ENCODE results near the gene ABCG5. TPM values are rescaled to one million over a fixed set of nuclear protein-coding genes. Genes with fewer than 3 reads are reported as not detected.
A peak's percentile ranks its signal among the peaks of the same experiment; 100 is the strongest.

The ABCG5 gene
- polyA plus RNA-seq, 1 donor: 35.8 TPM

DNA sequence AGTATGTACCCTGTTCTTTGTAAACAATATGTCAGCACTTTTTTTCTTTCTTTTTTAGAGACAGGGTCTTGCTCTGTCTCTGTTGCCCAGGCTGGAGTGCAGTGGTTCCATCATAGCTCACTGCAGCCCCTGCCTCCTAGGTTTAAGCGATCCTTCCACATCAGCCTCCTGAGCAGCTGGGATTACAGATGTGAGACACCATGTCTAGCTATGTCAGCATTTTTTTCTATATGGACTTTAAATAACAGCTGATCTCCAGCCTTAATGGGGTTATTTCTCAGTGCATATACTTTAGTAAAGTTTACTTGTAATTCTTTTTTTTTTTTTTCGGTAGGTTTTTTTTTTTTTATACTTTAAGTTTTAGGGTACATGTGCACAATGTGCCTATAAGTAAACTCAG lies 26.6 kb downstream of the ABCG5 start:
- Histone ChIP-seq H3K9me3 (ENCODE audit: control insufficient read depth, low read depth, low read length) (no peaks in the 10 kb centered on the region), H3K4me3 (ENCODE audit: low read length) (no peak overlapping the region), H3K4me1 (ENCODE audit: control insufficient read depth, insufficient read depth, low read length) (peaks cover 25% of the 10 kb centered on the region), H3K36me3 (ENCODE audit: control insufficient read depth, insufficient read depth, low read length) (peaks cover 8% of the 10 kb centered on the region), H3K27ac (ENCODE audit: low read length) (no peak overlapping the region), H3K27me3 (ENCODE audit: control insufficient read depth, insufficient read depth, low read length) (no peaks in the 10 kb centered on the region)
- WGBS (ENCODE audit: insufficient coverage, low lambda C conversion rate): 100% methylated on average over 1 of the region's 2 CpGs
- DNase-seq: no peak

GRCh38 chr2:43810888-43811287 lies 27.8 kb downstream of the ABCG5 start:
- H3K27me3 ChIP-seq (ENCODE audit: control insufficient read depth, insufficient read depth, low read length): no peaks in the 10 kb centered on the region
- no peak for DNase-seq
- H3K4me3 ChIP-seq (ENCODE audit: low read length): no peak overlapping the region
- WGBS (ENCODE audit: insufficient coverage, low lambda C conversion rate): 60% methylated on average over 1 of the region's 1 CpG
- H3K36me3 ChIP-seq (ENCODE audit: control insufficient read depth, insufficient read depth, low read length): peaks cover 6% of the 10 kb centered on the region
- peaks cover 30% of the 10 kb centered on the region for H3K4me1 ChIP-seq (ENCODE audit: control insufficient read depth, insufficient read depth, low read length)
- H3K27ac ChIP-seq (ENCODE audit: low read length): no peak overlapping the region
- no peaks in the 10 kb centered on the region for H3K9me3 ChIP-seq (ENCODE audit: control insufficient read depth, low read depth, low read length)

DNA sequence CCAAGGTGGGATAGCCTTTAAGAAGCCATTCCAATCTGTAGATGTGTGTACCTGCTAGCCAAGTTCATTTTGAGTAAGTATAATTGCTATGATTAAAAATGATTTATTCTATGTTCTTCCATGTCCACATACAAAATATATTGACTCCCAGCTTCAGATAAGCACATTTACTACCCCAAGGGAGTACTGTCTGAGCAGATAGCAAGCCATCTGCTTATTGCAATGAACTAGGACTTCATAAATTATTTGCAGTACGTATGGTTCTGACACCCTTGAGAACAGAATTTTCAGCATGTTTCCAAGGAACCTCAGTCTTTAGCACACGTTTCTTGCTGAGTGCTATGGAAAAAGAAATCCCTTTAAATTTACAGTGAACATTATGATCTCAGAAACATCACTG lies 28.2 kb downstream of the ABCG5 start:
- no peak for DNase-seq
- H3K4me1 ChIP-seq (ENCODE audit: control insufficient read depth, insufficient read depth, low read length): peaks cover 34% of the 10 kb centered on the region
- WGBS (ENCODE audit: insufficient coverage, low lambda C conversion rate): no CpG with 5 or more reads among the region's 2 CpGs
- no peaks in the 10 kb centered on the region for H3K27me3 ChIP-seq (ENCODE audit: control insufficient read depth, insufficient read depth, low read length)
- no peak overlapping the region for H3K4me3 ChIP-seq (ENCODE audit: low read length)
- no peak overlapping the region for H3K27ac ChIP-seq (ENCODE audit: low read length)
- no peaks in the 10 kb centered on the region for H3K9me3 ChIP-seq (ENCODE audit: control insufficient read depth, low read depth, low read length)
- peaks cover 8% of the 10 kb centered on the region for H3K36me3 ChIP-seq (ENCODE audit: control insufficient read depth, insufficient read depth, low read length)

DNA sequence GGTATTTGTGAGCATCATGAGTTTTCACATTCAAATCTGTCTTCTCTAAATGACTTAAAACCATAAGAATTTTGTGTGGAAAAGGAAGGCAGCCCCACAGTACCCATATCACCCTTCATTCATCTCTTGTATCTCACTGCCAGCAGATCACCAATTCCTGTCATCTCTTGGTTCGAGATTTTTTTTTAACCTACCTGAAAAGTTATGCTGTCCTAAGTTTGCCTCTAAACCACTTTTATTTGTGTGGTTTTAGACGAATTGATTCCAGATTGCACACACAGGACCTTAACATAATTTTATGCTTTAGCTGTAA lies 32.0 kb downstream of the ABCG5 start:
- H3K9me3 ChIP-seq (ENCODE audit: control insufficient read depth, low read depth, low read length): no peaks in the 10 kb centered on the region
- peak overlapping the region; percentile 90 for H3K27ac ChIP-seq (ENCODE audit: low read length)
- no peak for DNase-seq
- peaks cover 42% of the 10 kb centered on the region for H3K4me1 ChIP-seq (ENCODE audit: control insufficient read depth, insufficient read depth, low read length)
- peaks cover 11% of the 10 kb centered on the region for H3K36me3 ChIP-seq (ENCODE audit: control insufficient read depth, insufficient read depth, low read length)
- no peaks in the 10 kb centered on the region for H3K27me3 ChIP-seq (ENCODE audit: control insufficient read depth, insufficient read depth, low read length)
- WGBS (ENCODE audit: insufficient coverage, low lambda C conversion rate): 80% methylated on average over 1 of the region's 2 CpGs
- no peak overlapping the region for H3K4me3 ChIP-seq (ENCODE audit: low read length)

GRCh38 chr2:43803113-43803512 lies 35.5 kb downstream of the ABCG5 start:
- Histone ChIP-seq H3K36me3 (ENCODE audit: control insufficient read depth, insufficient read depth, low read length) (peaks cover 6% of the 10 kb centered on the region), H3K4me3 (ENCODE audit: low read length) (no peak overlapping the region), H3K9me3 (ENCODE audit: control insufficient read depth, low read depth, low read length) (no peaks in the 10 kb centered on the region), H3K4me1 (ENCODE audit: control insufficient read depth, insufficient read depth, low read length) (peaks cover 26% of the 10 kb centered on the region), H3K27me3 (ENCODE audit: control insufficient read depth, insufficient read depth, low read length) (no peaks in the 10 kb centered on the region), H3K27ac (ENCODE audit: low read length) (no peak overlapping the region)
- DNase-seq: no peak
- no CpG with 5 or more reads among the region's 1 CpG for whole genome bisulfite sequencing (ENCODE audit: insufficient coverage, low lambda C conversion rate)

DNA sequence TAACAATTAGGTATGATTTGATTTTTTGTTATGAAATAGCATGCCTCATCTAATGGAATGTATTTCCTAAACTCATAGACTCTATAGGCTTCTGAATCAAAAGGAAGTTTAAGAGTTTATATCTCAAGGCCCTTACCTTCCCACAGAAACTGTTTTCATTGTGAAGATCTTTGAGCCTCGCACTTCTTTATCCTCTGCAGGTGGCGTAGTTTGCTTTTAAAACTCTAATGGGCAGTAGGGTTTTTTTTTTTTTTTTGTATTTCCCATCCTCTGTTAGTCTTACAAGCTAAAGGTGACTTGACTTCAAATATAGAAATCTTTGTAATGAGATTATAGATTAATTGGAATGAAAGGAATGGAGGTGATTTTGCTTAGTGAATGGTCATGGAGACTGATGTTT lies 36.5 kb downstream of the ABCG5 start:
- 67% methylated on average over 1 of the region's 2 CpGs for WGBS (ENCODE audit: insufficient coverage, low lambda C conversion rate)
- peak in 1 of 2 donors; percentile 39 for DNase-seq
- H3K4me3 ChIP-seq (ENCODE audit: low read length): no peak overlapping the region
- no peaks in the 10 kb centered on the region for H3K9me3 ChIP-seq (ENCODE audit: control insufficient read depth, low read depth, low read length)
- no peaks in the 10 kb centered on the region for H3K27me3 ChIP-seq (ENCODE audit: control insufficient read depth, insufficient read depth, low read length)
- H3K4me1 ChIP-seq (ENCODE audit: control insufficient read depth, insufficient read depth, low read length): peaks cover 18% of the 10 kb centered on the region
- H3K27ac ChIP-seq (ENCODE audit: low read length): no peak overlapping the region
- H3K36me3 ChIP-seq (ENCODE audit: control insufficient read depth, insufficient read depth, low read length): peaks cover 7% of the 10 kb centered on the region

- Histone ChIP-seq H3K36me3 (ENCODE audit: control insufficient read depth, insufficient read depth, low read length) (peaks cover 14% of the 10 kb centered on the region), H3K4me1 (ENCODE audit: control insufficient read depth, insufficient read depth, low read length) (peaks cover 12% of the 10 kb centered on the region), H3K27me3 (ENCODE audit: control insufficient read depth, insufficient read depth, low read length) (no peaks in the 10 kb centered on the region), H3K27ac (ENCODE audit: low read length) (no peak overlapping the region), H3K4me3 (ENCODE audit: low read length) (no peak overlapping the region), H3K9me3 (ENCODE audit: control insufficient read depth, low read depth, low read length) (no peaks in the 10 kb centered on the region)
- no peak for DNase-seq
Observed at GRCh38 chr2:43800894-43801293, 37.7 kb downstream of the ABCG5 start.

GRCh38 chr2:43798300-43798699 lies 40.3 kb downstream of the ABCG5 start:
- peaks cover 12% of the 10 kb centered on the region for H3K36me3 ChIP-seq (ENCODE audit: control insufficient read depth, insufficient read depth, low read length)

GRCh38 chr2:43796206-43796605 lies 42.4 kb downstream of the ABCG5 start:
- H3K9me3 ChIP-seq (ENCODE audit: control insufficient read depth, low read depth, low read length): no peaks in the 10 kb centered on the region
- H3K36me3 ChIP-seq (ENCODE audit: control insufficient read depth, insufficient read depth, low read length): peaks cover 19% of the 10 kb centered on the region
- no peak overlapping the region for H3K27ac ChIP-seq (ENCODE audit: low read length)
- WGBS (ENCODE audit: insufficient coverage, low lambda C conversion rate): no CpG with 5 or more reads among the region's 1 CpG
- DNase-seq: no peak
- no peak overlapping the region for H3K4me3 ChIP-seq (ENCODE audit: low read length)
- H3K4me1 ChIP-seq (ENCODE audit: control insufficient read depth, insufficient read depth, low read length): no peaks in the 10 kb centered on the region
- no peaks in the 10 kb centered on the region for H3K27me3 ChIP-seq (ENCODE audit: control insufficient read depth, insufficient read depth, low read length)

More at GRCh38 chr2:43798300-43798699, 40.3 kb downstream of the ABCG5 start:
- WGBS (ENCODE audit: insufficient coverage, low lambda C conversion rate): 61% methylated on average over 2 of the region's 4 CpGs
- Histone ChIP-seq H3K9me3 (ENCODE audit: control insufficient read depth, low read depth, low read length) (no peaks in the 10 kb centered on the region), H3K27me3 (ENCODE audit: control insufficient read depth, insufficient read depth, low read length) (no peaks in the 10 kb centered on the region), H3K4me1 (ENCODE audit: control insufficient read depth, insufficient read depth, low read length) (no peaks in the 10 kb centered on the region), H3K4me3 (ENCODE audit: low read length) (no peak overlapping the region), H3K27ac (ENCODE audit: low read length) (no peak overlapping the region)
- no peak for DNase-seq

- 100% methylated on average over 1 of the region's 9 CpGs for WGBS (ENCODE audit: insufficient coverage, low lambda C conversion rate)
- Histone ChIP-seq H3K36me3 (ENCODE audit: control insufficient read depth, insufficient read depth, low read length) (peaks cover 20% of the 10 kb centered on the region), H3K4me3 (ENCODE audit: low read length) (no peak overlapping the region), H3K27me3 (ENCODE audit: control insufficient read depth, insufficient read depth, low read length) (no peaks in the 10 kb centered on the region), H3K4me1 (ENCODE audit: control insufficient read depth, insufficient read depth, low read length) (no peaks in the 10 kb centered on the region), H3K27ac (ENCODE audit: low read length) (no peak overlapping the region), H3K9me3 (ENCODE audit: control insufficient read depth, low read depth, low read length) (no peaks in the 10 kb centered on the region)
- no peak for DNase-seq
Observed at GRCh38 chr2:43794956-43795355, 43.7 kb downstream of the ABCG5 start.

DNA sequence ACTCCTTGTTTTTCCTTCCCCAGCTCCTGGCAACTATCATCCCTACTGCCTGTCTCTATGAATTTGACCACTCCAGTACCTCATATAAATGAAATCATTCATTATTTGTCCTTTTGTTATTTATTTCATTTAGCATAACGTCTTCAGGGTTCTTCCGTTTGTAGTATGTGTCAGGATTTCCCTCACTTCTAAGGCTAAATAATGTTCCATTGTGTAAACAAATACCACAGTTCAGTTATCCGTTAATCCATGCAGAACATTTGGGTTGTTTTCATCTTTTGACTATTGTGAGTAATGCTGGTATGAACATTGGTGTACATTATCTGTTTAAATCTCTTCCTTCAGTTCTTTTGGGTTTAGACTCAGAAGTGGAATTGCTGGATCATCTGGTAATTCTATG lies 46.0 kb downstream of the ABCG5 start:
- Histone ChIP-seq H3K4me3 (ENCODE audit: low read length) (no peak overlapping the region), H3K36me3 (ENCODE audit: control insufficient read depth, insufficient read depth, low read length) (peaks cover 28% of the 10 kb centered on the region), H3K27ac (ENCODE audit: low read length) (no peak overlapping the region), H3K27me3 (ENCODE audit: control insufficient read depth, insufficient read depth, low read length) (no peaks in the 10 kb centered on the region), H3K4me1 (ENCODE audit: control insufficient read depth, insufficient read depth, low read length) (no peaks in the 10 kb centered on the region), H3K9me3 (ENCODE audit: control insufficient read depth, low read depth, low read length) (no peaks in the 10 kb centered on the region)
- no peak for DNase-seq
- no CpG with 5 or more reads among the region's 3 CpGs for WGBS (ENCODE audit: insufficient coverage, low lambda C conversion rate)

Measured in large intestine (tissue), 3 donors.